Ramos (cell line): ENCODE measurements around the gene MEF2B.

Experiments
- in situ Hi-C: fragments of 300-500 bp; cut with MboI; formaldehyde crosslinking; loops from one replicate; pipeline ENCODE4 v1.14.3; 2022; ENCODE audit warnings: low sequenced_read_pairs; ENCODE audit not compliant: unreplicated experiment

MEF2B gene

DNA sequence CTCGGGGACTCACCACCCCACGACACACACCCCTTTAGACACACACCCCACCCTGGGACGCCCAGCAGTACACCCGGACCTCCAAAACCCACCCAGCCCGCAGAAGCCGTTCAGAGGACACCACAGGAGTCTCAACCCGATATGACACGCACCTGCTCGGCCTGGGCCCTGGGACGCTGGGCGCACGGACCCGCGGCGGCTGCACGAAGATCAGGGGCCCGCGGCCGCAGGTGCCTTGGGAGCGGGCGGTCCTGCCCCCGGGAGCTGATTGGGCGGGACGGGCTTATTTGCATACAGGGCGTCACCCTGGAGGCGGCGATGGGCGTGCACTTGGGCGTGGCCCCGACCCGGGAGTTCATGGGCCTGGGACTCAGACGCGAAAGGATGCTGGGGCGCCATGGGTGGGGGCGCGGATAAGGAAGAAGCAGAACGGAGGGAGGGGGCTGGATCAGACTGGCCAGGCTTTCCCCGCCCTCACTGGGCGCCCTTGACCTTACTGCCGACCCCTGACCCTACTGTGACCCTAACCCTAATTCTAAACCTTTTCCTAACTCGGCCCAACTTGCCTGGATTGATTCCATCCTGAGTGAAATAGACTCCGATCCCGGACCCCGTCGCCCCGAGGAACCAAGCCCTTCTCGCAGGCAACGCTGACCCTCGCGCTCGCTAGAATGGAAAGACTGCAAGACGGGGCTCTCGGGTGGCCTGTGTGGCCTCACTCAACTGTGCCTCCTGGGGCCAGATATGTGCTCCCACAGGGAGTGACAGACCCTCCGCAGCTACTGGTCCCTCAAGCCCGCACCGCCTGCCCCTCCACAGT is at the start of gene MEF2B:
Gene MEF2B (minus strand): TSS at position 211 of the 820 bp plus-strand sequence. CDS start 19,528 bp downstream, outside the sequence.
- in situ Hi-C loops, result no loop called here

GRCh38 chr19:19218911-19219310 is 48.8 kb upstream of the MEF2B start:
- in situ Hi-C loops, result no loop called here

- in situ Hi-C loops, result no loop called here
Observed at GRCh38 chr19:19217099-19217498, 47.0 kb upstream of the MEF2B start.

DNA sequence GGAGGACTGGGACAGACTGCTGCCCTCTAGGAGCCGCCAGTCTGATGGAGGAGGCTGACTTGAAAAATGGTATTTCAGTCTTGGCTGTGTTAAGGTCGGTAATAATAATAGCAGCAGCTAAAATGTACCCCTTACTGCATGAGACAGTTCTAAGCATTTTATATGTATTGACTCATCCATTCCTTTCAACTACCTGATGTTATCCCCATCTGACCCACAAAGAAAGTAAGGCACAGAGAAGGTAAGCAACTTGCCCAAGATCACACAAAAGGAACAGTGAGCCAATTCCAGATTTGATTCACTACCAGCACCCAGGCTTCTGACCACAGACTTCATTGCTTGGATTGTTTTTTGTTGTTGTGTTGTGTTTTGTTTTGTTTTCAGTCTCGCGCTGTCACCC is 45.7 kb upstream of the MEF2B start:
- in situ Hi-C loops, result no loop called here

DNA sequence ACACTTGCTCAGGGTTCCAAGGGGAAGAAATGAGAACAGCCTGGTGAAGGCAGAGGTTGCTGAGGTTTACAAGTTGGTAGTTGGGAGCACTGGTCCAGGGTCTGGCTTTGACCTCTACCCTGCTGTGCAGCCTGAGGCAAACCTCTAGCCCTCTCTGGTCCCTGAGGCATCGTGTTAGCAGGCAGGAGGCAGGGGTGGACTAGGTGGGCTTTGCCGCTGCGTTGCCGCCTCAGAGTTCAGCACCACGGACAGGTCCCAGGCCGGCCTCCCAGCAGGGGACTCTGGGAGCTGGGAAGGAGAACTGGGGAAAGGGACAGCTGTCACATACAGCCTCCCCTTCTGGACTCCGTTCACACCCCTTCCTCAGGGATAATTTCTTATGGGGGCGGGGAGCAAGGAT is 44.8 kb upstream of the MEF2B start:
- in situ Hi-C loops, result no loop called here

DNA sequence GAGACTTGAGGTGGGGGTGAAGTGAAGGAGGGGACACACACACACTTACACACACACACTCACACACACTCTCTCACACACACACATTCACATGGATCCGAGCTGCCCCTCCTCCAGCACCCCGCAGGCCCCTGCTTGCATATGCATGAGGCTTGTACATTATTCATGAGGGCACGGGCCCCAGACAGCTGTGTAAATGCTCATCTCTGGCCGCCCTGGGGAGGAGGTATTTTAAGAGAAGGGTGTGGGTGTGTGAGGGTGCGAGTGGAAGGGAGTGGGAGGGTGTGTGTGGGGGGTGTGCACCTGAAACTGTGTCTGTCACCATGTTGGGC is 44.1 kb upstream of the MEF2B start:
- in situ Hi-C loops, result no loop called here

DNA sequence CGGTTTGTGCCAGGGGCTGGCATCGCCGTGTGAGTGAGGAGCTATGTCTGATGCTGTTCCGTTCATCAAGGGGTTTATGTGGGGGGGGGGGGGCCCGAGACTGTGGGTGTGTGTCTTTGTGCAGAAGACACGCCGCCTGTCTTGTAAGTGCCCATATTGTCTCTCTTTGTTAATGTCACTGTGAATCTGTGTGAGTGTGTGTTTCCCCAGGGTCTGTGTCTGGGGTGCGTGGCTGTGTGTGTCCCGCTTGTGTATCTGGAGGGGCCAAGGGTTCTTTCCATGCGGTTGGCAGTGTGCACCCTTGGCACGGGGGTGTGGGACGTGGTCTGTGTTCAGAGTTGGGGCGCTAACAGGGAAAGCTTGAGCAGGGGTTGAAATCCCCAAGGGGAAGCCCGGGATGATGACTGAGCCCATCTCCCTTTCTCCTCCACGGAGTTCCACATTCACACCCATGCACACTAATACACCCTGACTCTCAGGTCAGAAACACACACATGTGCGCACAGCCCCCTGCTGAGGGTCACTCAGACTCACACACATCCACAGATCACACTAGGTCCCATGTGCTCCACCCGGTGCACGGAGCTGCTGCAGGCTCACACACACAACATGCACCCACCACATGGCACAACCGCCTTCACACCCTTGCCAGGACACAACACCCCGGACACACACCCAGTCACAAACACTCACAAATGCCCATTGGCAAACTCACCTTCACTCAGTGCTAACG is 43.5 kb upstream of the MEF2B start:
- in situ Hi-C loops, result no loop called here

GRCh38 chr19:19212916-19213315 is 42.9 kb upstream of the MEF2B start:
- in situ Hi-C loops, result no loop called here

GRCh38 chr19:19211499-19212420 is 41.7 kb upstream of the MEF2B start, which contains the start of gene NCAN:
TSS of gene NCAN (plus strand) at chr19:19211958. CDS start at chr19:19216954, 4,996 bp downstream.
- in situ Hi-C loops, result no loop called here

GRCh38 chr19:19209372-19209771 is 39.3 kb upstream of the MEF2B start:
- in situ Hi-C loops, result no loop called here

GRCh38 chr19:19207637-19208572 is 37.8 kb upstream of the MEF2B start:
- in situ Hi-C loops, result no loop called here

- in situ Hi-C loops, result no loop called here
Observed at GRCh38 chr19:19206938-19207337, 36.9 kb upstream of the MEF2B start.

- in situ Hi-C loops, result no loop called here
Observed at GRCh38 chr19:19205416-19206410, 35.6 kb upstream of the MEF2B start.

DNA sequence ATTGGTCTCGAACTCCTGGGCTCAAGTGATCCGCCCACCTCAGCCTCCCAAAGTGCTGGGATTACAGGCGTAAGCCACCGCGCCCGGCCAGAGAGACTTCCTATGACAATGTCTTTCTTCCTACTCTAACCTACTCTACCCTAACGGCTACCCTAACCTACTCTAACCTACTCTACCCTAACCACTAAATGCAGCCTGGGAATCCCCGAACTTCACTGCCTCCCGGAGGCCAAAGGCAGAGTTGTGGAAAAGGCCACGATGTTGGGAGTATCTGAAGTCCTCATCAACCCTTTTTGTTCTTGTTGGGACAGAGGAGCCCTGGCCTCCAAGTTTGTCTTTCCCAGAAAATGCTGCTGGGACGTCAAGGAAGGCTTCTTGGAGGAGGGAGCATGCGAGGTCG is 34.1 kb upstream of the MEF2B start:
- in situ Hi-C loops, result no loop called here

DNA sequence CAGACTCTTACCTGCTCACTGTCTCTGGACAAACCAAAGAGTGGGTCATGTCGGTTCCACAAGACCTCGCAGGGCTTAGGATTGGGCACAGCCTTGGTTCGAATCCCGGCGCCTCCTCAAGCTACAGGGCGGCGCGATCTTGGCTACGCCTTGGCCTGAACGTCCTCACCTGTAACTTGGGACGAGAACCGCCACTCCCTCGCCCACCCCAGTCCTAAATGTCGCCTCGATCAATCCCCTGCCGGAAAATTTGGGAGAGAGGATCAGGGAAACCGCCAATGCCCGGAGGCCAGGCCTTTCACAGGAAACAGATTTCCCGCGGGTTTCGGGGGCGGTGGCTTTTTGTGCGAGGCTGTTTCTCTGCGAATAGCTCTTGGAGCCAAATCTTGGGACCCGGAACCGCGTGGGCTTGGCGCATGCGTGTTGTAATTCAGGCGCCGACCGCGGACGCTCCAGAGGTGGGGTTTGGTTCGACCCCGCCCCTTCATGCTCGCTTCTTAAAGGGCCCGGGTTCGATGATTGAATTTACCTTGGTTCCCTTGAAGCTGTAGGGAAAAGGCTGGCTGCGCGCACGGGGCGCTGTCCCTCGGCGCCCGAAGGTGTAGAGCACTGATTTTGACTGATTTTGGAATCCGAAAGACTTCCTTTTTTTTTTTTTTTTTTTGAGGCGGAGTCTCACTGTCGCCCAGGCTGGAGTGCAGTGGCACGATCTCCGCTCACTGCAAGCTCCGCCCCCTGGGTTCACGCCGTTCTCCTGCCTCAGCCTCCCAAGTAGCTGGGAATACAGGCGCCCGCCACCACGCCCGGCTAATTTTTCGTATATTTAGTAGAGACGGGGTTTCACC is 33.2 kb upstream of the MEF2B start, which contains the start of gene NR2C2AP:
Gene NR2C2AP (minus strand): TSS at position 403 of the 845 bp plus-strand sequence. CDS start 354 bp downstream, at position 49.
- in situ Hi-C loops, result no loop called here

DNA sequence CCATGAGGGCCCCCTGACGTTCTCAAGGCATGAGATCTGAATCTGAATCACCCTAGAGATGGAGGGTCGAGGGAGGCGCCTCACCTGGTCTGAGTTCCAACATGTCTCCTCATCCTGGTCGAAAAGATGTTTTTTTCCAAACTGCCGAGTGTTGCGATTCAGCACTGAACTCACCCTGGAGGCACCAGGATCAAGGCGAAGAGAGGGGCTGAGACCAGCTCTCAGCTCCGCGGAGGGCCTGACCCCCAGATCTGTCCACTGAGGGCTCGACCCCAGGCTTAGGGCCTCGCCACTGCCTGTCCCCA is 32.6 kb upstream of the MEF2B start:
- in situ Hi-C loops, result no loop called here
